ENCODE data around the gene DHX30.

DNA sequence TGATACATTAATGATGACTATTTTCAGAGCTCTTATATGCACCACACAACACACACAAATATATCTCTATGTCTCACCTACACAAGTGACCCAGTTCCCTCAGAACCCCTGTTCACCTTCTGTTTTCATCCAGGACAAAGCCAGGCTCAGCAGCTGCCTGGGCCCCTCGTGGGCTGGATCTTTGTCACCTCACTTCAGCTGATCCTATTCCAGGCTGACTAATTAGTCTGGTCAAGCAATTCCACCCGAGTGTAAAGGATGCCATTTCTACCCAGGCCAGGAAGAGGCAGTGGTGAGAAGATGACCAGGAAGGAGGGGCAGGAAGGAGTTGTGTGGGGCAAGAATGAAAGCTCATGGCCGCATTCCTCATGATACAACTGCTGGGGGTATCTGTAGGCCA, 62.3 kb downstream of the DHX30 start:
- TF ChIP-seq CTCF (IDR thresholded peaks at IDR 0.05 in 8 of 11, conservative IDR thresholded peaks at IDR 0.05 in 3 of 11): no peak
- TF ChIP-seq POLR2A (IDR thresholded peaks at IDR 0.05): no peak
- TF ChIP-seq POLR2AphosphoS5 (IDR thresholded peaks at IDR 0.05): no peak

Measured in spleen (tissue), 7 donors.